ENCODE measurements around the gene HNRNPA1. TPM values are rescaled to one million over a fixed set of nuclear protein-coding genes. Genes with fewer than 3 reads are reported as not detected.
A peak's percentile ranks its signal among the peaks of the same experiment; 100 is the strongest.

Gene HNRNPA1
- total and polyA plus RNA-seq, 9 of the 15 experiments (the other 6 are each of a cell fraction or from before 2014, with no cell fraction given), result 1,166 to 2,703 (median 1,815) TPM

- TF ChIP-seq, protein P1, sequence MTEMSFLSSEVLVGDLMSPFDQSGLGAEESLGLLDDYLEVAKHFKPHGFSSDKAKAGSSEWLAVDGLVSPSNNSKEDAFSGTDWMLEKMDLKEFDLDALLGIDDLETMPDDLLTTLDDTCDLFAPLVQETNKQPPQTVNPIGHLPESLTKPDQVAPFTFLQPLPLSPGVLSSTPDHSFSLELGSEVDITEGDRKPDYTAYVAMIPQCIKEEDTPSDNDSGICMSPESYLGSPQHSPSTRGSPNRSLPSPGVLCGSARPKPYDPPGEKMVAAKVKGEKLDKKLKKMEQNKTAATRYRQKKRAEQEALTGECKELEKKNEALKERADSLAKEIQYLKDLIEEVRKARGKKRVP (CRISPR knock-in tag; IDR thresholded peaks at IDR 0.05), result no peak
Measured at GRCh38 chr12:54303640-54304039, 23.1 kb downstream of the HNRNPA1 start (continued).

DNA sequence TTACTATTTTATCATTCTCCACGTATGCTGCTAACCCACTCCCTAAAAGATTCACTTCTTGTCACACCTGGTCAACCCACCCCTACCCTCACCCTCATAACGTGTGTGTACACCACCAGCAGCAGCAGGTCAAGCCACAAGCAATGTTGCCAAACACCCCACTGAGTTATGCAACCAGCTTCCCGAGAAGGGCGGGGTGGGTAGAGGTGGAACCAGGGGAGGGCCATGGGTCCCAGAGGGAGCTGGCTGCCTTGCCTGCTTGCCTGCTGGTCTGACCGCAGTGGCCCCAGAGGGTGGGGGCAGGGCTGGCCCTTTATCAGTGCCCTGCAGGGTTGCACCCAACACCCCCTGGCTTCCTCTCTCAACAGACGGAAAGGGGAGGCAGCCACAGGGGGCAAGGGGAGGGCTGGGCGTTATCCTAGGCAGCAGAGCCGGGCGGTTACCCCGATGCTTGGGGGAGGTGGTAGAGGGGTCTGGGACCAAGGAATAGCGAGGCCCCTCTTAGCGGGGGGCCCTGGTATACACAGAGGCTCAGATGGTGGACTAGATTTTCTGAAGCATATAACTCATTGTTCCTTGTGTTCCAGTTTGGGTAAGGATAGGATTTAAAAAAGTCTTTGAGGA, 23.8 kb downstream of the HNRNPA1 start:
- Histone ChIP-seq H3K9me3 (replicated peaks; ENCODE audit: control insufficient read depth, insufficient read depth, low read depth, low read length) (no peaks in the 10 kb centered on the region), H2AFZ (ENCODE audit: low read depth, low read length) (no peak overlapping the region), H3K9me1 (ENCODE audit: control insufficient read depth, insufficient read depth, low read length) (no peaks in the 10 kb centered on the region), H3K9ac (ENCODE audit: insufficient read depth in 1 of 2, low read depth in 2 of 2, low read length in 2 of 2) (peak overlapping the region; percentile 61 to 73), H3K4me3 (peak overlapping the region; percentile 19), H3K27ac (ENCODE audit: extremely low read depth, low read depth, low read length) (peak overlapping the region; percentile 82), H3K4me2 (ENCODE audit: insufficient read depth, low read length) (peak overlapping the region; percentile 90), H4K20me1 (replicated peaks; ENCODE audit: control insufficient read depth, insufficient read depth, low read length) (no peaks in the 10 kb centered on the region), H3K27me3 (ENCODE audit: control insufficient read depth in 2 of 2, insufficient read depth in 2 of 2, low read length in 2 of 2) (no peaks in the 10 kb centered on the region), H3K36me3 (ENCODE audit: control insufficient read depth, insufficient read depth, low read length) (peaks cover 10% of the 10 kb centered on the region; the same call in 2 of the 3 replicates), H3K79me2 (ENCODE audit: control insufficient read depth, insufficient read depth, low read length) (peaks cover 68% of the 10 kb centered on the region), H3K4me1 (replicated peaks in 1 of 2; ENCODE audit: control insufficient read depth in 2 of 2, insufficient read depth in 2 of 2, low read length in 2 of 2) (peaks cover 34 to 39% of the 10 kb centered on the region in 2 experiments)
- in situ Hi-C loops (cut with MboI) (no loop called here), intact Hi-C loops (cut with micrococcal nuclease) (no loop called here)
- ChIA-PET CTCF (ENCODE audit: low intra/inter-chr PET ratio) (no interaction called here), POLR2A (interaction anchor here (0.5 to 1.4 kb wide), 6 partner anchors 11 to 116 kb away, joined by 5 to 9 read pairs (median 6); partner anchors contain the start of genes CBX5, COPZ1 and HNRNPA1)
- DNase-seq (ENCODE audit: extremely low read depth in 1 of 4, low spot score in 3 of 4), result peak; percentile 93 to 99 (median 95)
- FAIRE-seq, result peak; percentile 94
- no TSS peak for BruUV-seq (replicated peaks)
- under 1% methylated on average over 12 of the region's 12 CpGs for WGBS (ENCODE audit: insufficient coverage, low coverage, missing lambda C conversion rate)
- ATAC-seq, result peak; percentile 77
- TF ChIP-seq NR3C1 (CRISPR knock-in tag; IDR thresholded peaks at IDR 0.05) (no peak), ZNF512 (tag; IDR thresholded peaks at IDR 0.05) (no peak), ZNF354B (CRISPR knock-in tag; IDR thresholded peaks at IDR 0.05) (no peak), GATAD2A (IDR thresholded peaks at IDR 0.05) (peak; percentile 96), ZNF766 (CRISPR knock-in tag; conservative IDR thresholded peaks at IDR 0.05) (peak; percentile 89), KAT8 (IDR thresholded peaks at IDR 0.05; ENCODE audit: low read depth) (no peak), FOXM1 (IDR thresholded peaks at IDR 0.05; ENCODE audit: low read depth) (peak; percentile 92), FOXM1 (CRISPR knock-in tag; IDR thresholded peaks at IDR 0.05; ENCODE audit: low read depth) (no peak), JUNB (CRISPR knock-in tag; conservative IDR thresholded peaks at IDR 0.05) (no peak), ZNF644 (tag; IDR thresholded peaks at IDR 0.05; ENCODE audit: low read depth) (peak; percentile 76; the same call in 1 of the 2 replicates), IFI16 (CRISPR knock-in tag; IDR thresholded peaks at IDR 0.05) (no peak), ZBTB43 (CRISPR knock-in tag; IDR thresholded peaks at IDR 0.05) (0 out of 2 replicates have a peak, but pooled peaks have one; percentile 33)
- TF ChIP-seq, protein P2, sequence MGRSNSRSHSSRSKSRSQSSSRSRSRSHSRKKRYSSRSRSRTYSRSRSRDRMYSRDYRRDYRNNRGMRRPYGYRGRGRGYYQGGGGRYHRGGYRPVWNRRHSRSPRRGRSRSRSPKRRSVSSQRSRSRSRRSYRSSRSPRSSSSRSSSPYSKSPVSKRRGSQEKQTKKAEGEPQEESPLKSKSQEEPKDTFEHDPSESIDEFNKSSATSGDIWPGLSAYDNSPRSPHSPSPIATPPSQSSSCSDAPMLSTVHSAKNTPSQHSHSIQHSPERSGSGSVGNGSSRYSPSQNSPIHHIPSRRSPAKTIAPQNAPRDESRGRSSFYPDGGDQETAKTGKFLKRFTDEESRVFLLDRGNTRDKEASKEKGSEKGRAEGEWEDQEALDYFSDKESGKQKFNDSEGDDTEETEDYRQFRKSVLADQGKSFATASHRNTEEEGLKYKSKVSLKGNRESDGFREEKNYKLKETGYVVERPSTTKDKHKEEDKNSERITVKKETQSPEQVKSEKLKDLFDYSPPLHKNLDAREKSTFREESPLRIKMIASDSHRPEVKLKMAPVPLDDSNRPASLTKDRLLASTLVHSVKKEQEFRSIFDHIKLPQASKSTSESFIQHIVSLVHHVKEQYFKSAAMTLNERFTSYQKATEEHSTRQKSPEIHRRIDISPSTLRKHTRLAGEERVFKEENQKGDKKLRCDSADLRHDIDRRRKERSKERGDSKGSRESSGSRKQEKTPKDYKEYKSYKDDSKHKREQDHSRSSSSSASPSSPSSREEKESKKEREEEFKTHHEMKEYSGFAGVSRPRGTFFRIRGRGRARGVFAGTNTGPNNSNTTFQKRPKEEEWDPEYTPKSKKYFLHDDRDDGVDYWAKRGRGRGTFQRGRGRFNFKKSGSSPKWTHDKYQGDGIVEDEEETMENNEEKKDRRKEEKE (IDR thresholded peaks at IDR 0.05; ENCODE audit: borderline replicate concordance in 1 of 2, control insufficient read depth in 1 of 2, low read depth in 2 of 2, low read length in 1 of 2), result peak in 1 of 2 experiments; percentile 87; a peak in 1 of 4 replicates

All from K562 (cell line).